ENCODE results near the gene SHPK.

The SHPK gene

DNA sequence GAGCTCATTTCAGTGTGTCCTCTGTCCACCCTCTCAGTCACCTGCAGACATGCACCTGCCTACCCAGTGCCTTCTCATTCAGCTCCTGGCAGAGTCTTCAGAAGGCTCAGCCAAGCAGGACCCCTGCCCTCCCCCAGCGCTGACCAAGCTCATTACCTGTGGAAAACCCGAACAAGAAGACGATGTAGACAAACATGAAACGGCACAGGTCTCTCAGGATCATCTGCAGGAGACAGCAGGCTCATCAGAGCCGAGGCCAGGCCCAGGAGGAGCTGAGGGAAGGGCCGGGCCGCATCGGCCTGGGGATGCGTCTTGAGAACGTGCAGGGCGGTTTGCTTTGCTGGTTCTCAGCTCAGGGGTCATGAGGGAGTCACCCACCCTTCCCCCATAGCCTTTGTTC is 59.1 kb downstream of the SHPK start:
- no peak overlapping the region for H3K9ac ChIP-seq
- no peaks in the 10 kb centered on the region for H3K36me3 ChIP-seq (ENCODE audit: control insufficient read depth, insufficient read depth, low read length)
- no peaks in the 10 kb centered on the region for H3K9me3 ChIP-seq (ENCODE audit: control insufficient read depth, low read length)
- H3K27me3 ChIP-seq (ENCODE audit: control insufficient read depth, insufficient read depth, low read length): no peaks in the 10 kb centered on the region
- TF ChIP-seq CTCF (IDR thresholded peaks at IDR 0.05): no peak
- no peaks in the 10 kb centered on the region for H3K79me2 ChIP-seq
- H3K4me3 ChIP-seq (ENCODE audit: low read depth, low read length): no peak overlapping the region
- no peak overlapping the region for H3K4me2 ChIP-seq (ENCODE audit: low read length)
- no peaks in the 10 kb centered on the region for H3K4me1 ChIP-seq
- no peak overlapping the region for H3K27ac ChIP-seq
- H2AFZ ChIP-seq: no peak overlapping the region

DNA sequence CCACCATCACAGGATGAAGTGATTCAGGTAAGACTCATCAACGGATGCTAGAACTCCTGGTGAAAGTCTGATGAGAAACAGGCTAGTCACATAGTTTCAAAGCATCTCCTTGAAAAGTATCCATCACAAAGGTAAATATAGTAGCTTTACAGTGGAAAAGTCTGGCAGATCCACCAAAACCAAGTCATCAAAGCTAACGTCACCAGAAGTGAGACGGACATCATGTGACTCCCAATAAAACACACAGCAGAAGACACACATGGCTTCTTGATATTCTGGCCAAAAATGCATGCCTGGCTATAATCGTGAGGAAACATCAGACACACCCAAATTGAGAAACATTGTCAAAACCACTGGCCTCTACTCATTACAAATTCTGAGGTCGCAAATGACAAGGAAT is 60.5 kb downstream of the SHPK start:
- Histone ChIP-seq H3K4me2 (ENCODE audit: low read length) (no peak overlapping the region), H3K4me1 (no peaks in the 10 kb centered on the region), H3K27me3 (ENCODE audit: control insufficient read depth, insufficient read depth, low read length) (no peaks in the 10 kb centered on the region), H3K27ac (no peak overlapping the region), H3K79me2 (no peaks in the 10 kb centered on the region), H3K36me3 (ENCODE audit: control insufficient read depth, insufficient read depth, low read length) (no peaks in the 10 kb centered on the region), H3K9me3 (ENCODE audit: control insufficient read depth, low read length) (no peaks in the 10 kb centered on the region), H2AFZ (no peak overlapping the region), H3K9ac (no peak overlapping the region), H3K4me3 (ENCODE audit: low read depth, low read length) (no peak overlapping the region)
- TF ChIP-seq CTCF (IDR thresholded peaks at IDR 0.05): no peak

DNA sequence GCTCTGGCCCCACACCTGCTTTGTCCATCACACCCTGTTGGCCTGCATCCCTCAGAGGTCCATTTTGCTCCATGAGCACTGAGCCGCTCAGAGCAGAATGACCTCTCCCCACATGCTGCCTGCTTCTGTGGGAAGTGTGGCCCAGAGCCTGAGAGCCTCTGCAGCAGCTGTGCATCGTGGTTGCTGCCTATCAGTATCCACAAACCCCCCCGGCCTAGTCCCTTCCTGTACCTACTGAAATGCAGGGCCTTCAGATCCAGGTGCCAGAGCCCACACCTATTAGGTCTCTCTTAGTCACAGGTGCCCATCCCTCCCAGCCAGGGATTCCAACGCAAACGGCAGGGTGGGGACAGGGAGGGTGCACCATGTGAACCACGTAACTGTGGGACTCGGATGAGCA is 61.8 kb downstream of the SHPK start:
- no peak overlapping the region for H2AFZ ChIP-seq
- TF ChIP-seq CTCF (IDR thresholded peaks at IDR 0.05): no peak
- no peaks in the 10 kb centered on the region for H3K36me3 ChIP-seq (ENCODE audit: control insufficient read depth, insufficient read depth, low read length)

GRCh38 chr17:3573246-3574100 is 62.6 kb downstream of the SHPK start:
- Histone ChIP-seq H3K4me2 (ENCODE audit: low read length) (no peak overlapping the region), H3K36me3 (ENCODE audit: control insufficient read depth, insufficient read depth, low read length) (no peaks in the 10 kb centered on the region), H3K79me2 (no peaks in the 10 kb centered on the region), H3K27me3 (ENCODE audit: control insufficient read depth, insufficient read depth, low read length) (no peaks in the 10 kb centered on the region), H2AFZ (no peak overlapping the region), H3K9me3 (ENCODE audit: control insufficient read depth, low read length) (no peaks in the 10 kb centered on the region), H3K4me1 (no peaks in the 10 kb centered on the region), H3K9ac (no peak overlapping the region), H3K4me3 (ENCODE audit: low read depth, low read length) (no peak overlapping the region), H3K27ac (no peak overlapping the region)
- no peak for TF ChIP-seq CTCF (IDR thresholded peaks at IDR 0.05)

More for the DNA sequence above, 61.8 kb downstream of the SHPK start:
- no peaks in the 10 kb centered on the region for H3K4me1 ChIP-seq
- H3K9ac ChIP-seq: no peak overlapping the region
- H3K9me3 ChIP-seq (ENCODE audit: control insufficient read depth, low read length): no peaks in the 10 kb centered on the region
- no peaks in the 10 kb centered on the region for H3K27me3 ChIP-seq (ENCODE audit: control insufficient read depth, insufficient read depth, low read length)
- no peak overlapping the region for H3K27ac ChIP-seq
- no peak overlapping the region for H3K4me3 ChIP-seq (ENCODE audit: low read depth, low read length)
- H3K79me2 ChIP-seq: no peaks in the 10 kb centered on the region
- H3K4me2 ChIP-seq (ENCODE audit: low read length): no peak overlapping the region

- Histone ChIP-seq H3K9ac (no peak overlapping the region), H3K4me2 (ENCODE audit: low read length) (no peak overlapping the region), H3K9me3 (ENCODE audit: control insufficient read depth, low read length) (no peaks in the 10 kb centered on the region), H3K4me3 (ENCODE audit: low read depth, low read length) (no peak overlapping the region), H3K79me2 (no peaks in the 10 kb centered on the region), H3K36me3 (ENCODE audit: control insufficient read depth, insufficient read depth, low read length) (no peaks in the 10 kb centered on the region), H2AFZ (no peak overlapping the region), H3K27me3 (ENCODE audit: control insufficient read depth, insufficient read depth, low read length) (no peaks in the 10 kb centered on the region), H3K4me1 (no peaks in the 10 kb centered on the region), H3K27ac (no peak overlapping the region)
- TF ChIP-seq CTCF (IDR thresholded peaks at IDR 0.05): no peak
Observed at GRCh38 chr17:3572231-3572630, 63.8 kb downstream of the SHPK start.

Data from parathyroid adenoma (tissue), 2 donors.